HG02623 (cell line): ENCODE results near the gene KBTBD12.
"Not testable (repeated sequence)": the region's sequence is repeated elsewhere in the genome, so short reads cannot be mapped to it uniquely, and the experiment has no call there.

ENCODE experiments used
- ATAC-seq: cut with Tn5 transposase; IDR thresholded peaks from one replicate; pipeline ENCODE4 v1.9.1; 2021; ENCODE audit warnings: moderate library complexity; ENCODE audit not compliant: unreplicated experiment

Gene KBTBD12

DNA sequence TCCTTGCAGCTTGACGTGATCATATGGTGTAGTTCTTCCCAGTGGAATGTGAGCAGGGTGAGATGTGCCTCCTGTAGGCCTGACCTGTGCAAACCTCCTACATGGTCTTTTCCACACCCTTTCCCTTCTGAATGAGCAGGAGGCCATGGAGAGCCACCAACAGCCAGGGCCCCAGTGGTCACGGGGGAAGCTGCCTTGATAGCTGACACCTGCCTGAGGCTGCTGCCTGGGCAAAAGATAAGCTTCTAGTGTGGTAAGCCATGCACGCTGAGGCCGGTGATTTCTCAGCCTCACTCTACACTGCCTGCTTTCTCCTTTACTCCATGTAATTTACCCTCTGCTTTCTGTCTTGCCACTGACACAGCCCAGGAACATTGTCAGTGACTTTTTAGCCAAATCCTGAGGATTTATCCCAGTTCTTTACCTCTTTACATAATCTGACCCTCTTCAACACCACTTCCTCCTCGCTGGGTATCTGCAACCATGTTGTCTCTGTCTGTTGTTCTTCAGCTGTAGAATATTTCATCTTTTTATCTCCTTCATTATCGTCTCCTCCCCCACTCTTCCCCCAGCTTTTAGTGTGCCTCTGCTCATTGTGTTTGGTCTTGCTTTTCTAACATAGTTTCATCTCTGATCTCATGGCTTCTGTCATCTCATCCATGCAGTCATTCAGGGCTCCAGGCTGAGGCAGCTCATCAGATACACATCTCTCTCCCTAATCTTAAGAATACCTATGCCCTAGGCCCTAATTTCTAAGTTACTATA is 11.2 kb upstream of the KBTBD12 start:
- no peak for ATAC-seq

DNA sequence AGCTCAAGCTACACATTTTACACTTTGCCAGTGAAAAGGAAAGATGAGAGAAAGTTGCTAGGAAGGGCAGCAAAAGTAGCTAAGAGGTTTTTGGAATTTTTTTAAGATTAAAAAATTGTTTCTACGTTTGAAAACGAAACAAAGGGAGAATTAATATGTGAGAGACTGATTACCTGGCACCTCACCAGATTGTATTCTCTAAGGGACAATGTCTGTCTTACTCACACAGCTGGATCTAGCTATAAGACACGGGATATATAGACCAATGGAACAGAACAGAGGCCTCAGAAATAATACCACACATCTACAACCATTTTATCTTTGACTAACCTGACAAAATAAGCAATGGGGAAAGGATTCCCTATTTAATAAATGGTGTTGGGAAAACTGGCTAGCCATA is 9.5 kb upstream of the KBTBD12 start:
- ATAC-seq, result no peak

DNA sequence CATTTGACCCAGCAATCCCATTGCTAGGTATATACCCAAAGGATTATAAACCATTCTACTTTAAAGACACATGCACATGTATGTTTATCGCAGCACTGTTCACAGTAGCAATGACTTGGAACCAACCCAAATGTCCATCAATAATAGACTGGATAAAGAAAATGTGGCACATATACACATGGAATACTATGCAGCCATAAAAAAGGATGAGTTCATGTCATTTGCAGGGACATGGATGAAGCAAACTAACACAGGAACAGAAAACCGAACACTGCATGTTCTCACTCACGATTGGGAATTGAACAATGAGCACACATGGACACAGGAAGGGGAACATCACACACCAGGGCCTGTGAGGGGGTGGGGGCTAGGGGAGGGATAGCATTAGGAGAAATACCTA is 8.4 kb upstream of the KBTBD12 start:
- ATAC-seq, result not testable (repeated sequence)

DNA sequence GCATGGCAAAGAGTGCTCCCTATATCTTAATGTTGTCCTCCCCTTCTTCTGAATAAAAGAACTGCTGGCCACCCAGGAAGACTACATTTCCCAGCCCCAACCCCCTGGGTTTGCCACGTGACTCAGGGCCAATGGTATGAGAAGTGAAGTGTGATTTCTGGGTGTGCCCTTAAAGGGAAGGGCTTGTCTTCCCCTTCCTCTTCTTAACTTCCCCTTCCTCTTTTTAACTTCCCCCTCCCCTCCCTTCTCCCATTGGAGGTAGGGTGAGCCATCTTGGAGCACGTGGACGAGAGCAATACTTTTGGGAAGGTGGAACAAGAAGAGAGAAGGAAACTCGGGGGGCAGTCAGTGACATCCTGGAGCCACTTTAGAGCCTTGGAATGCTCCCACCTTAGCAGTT is 6.8 kb upstream of the KBTBD12 start:
- ATAC-seq, result no peak

DNA sequence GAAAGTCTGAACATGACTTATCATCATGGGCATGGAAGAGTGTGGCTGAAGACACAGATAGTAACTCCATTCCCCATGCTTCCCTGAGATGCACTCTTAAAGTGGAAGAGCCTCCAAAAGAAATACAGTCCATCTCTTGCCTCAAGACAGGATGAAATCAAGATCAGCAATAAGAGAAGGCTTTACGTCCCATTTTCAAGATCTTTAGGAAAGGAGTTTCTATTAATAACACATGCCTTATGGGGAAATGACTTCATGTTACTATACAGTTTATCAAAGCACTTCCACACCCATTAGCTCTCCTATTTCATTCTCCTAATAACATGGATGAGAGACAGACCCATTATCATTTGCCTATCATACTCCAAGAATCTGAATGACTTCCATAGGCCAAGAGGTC is 6.1 kb upstream of the KBTBD12 start:
- ATAC-seq, result no peak

DNA sequence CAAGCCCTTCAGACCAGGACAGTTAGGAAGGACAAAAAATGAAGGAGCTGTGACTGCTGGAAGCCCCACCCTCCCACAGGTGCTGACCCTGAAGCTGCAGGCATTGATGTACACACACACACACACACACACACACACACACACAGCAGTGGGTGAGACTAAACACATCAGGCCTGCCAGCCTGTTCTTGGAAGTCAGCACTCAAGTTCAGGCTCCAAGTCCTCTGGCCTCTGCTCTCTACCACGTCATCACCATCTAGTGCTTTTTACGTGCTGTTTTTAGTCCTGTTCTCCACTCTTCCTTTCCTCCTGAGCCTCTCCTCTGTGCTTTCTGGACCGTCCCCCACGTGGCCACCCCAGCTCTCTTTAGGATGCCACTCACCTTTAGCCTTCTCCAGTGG is 5.4 kb upstream of the KBTBD12 start:
- ATAC-seq, result no peak

DNA sequence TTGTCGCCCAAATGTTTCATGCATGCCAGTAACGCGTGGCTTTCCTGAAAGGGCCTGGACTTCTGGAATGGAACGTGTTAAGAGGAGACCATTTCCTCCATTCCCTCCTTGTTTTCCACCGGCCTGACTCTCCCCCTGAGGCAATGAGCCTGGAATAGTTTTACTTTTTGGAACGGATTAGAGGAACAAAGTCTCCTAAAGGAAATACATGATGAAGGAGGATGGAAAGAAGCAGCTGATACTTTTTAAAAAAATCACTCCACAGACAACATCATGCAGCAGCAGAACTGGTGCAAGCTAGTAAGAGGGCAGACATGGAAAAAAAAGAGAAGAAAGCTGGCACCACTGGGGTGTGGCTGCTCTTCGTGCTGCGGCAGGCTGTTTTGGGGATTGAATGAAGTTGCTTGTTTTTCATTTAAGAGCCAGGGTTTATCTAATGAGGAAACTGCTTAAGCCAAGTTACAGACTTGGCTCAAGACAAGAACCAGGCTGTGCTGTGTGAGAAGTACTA is 3.6 kb upstream of the KBTBD12 start:
- no peak for ATAC-seq

DNA sequence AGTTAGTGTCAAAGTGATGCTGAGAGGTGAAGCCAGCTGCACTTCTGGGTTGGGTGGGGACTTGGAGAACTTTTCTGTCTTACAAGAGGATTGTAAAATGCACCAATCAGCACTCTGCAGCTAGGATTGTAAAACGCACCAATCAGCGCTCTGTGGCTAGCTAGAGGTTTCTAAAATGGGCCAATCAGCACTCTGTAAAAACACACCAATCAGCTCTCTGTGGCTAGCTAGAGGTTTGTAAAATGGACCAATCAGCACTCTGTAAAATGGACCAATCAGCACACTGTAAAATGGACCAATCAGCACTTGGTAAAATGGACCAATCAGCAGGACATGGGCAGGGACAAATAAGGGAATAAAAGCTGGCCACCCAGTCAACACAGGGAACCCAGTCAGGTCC is 1.2 kb upstream of the KBTBD12 start:
- not testable (repeated sequence) for ATAC-seq

DNA sequence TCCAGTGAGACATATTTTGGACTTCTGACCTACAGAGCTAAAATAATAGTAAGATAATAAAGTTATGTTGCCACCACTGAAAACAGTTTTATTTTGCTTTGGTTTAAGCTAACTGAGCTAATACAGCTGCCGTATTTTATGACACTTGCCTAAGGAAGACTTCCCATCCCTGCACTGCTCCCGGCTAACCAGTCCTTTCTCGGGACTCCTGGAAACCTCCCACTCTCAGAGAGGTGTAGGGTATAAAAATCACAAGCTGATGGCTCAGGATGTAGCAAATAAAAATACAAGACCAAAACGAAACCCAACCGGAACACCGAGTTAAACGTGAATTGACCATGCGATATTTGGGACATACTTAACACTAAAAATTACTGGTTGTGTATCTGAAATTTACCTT is 448 bp upstream of the KBTBD12 start:
- ATAC-seq, result no peak

DNA sequence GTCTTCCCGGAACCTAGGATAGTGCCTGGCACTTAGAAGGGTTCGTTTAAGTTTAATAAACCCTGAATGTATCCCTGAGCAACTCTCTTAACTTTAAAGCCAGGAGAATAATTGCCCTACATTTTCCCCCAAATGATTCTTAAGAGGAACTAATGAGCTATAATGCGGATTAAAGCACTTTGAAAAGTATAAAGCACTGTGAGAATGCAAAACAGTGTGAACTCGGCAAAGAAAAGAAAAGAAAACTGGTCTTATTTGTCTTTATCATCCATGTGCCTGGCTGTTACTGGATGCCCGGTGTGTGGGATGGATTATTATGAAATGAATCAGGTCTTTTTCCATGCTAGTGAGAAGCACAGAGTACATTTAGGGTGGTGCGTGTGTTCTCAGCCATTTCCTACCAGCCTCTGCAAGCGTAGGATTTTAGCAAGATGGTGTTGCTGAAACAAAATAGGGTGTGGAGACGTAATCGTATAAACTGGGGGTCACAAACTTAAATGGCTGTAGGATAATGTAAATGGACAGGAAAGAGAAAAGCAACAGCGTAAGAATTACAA is 983 bp downstream of the KBTBD12 start:
- ATAC-seq, result no peak

DNA sequence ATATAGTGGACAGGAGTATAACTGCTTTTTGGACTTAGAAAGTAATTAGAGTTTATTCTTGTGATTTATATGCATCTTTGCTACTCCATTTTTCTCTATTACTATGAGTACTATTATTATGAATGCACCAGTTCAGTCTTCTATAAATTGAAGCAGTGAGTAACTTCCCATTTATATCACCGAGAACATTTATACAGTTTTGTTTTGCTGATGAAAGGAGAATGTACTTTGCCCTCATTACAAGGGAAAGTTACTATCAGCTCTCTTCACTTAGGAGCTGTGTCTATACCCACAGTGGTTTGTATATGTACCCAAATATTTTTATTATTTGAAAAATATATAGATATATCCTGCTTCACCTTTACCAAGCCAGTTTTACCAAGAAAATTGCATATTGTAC is 5.7 kb downstream of the KBTBD12 start:
- no peak for ATAC-seq

DNA sequence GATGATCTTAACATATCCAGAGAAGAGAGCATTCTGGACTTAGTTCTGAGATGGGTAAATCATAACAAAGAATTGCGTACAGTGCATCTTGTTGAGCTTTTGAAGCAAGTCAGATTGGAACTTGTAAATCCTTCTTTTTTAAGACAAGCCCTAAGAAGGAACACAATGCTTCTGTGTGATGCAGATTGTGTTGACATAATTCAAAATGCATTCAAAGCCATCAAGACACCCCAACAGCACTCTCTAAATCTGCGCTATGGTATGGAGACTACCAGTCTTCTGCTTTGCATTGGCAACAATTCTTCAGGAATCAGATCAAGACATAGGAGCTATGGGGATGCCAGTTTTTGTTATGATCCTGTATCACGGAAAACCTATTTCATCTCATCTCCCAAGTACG is 8.6 kb downstream of the KBTBD12 start:
- ATAC-seq, result no peak

DNA sequence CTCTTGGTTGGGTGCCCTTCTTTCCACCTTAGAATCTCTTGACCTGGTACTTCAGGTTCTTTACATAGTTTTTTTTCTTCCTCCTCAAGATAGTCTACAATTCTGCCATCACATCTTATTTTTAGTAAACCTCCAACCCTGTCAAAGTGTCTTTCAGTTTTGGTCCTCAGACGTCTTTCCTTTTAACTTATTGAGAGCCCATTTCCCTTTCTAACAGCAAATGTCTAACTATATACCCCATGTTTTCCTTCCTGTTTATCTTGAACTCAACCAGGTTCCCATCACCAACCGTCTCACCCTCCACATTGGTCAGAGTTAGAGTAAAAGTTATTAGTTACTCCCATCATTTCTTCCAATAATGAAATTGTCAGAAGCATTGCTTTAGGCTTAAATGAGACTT is 10.4 kb downstream of the KBTBD12 start:
- no peak for ATAC-seq

DNA sequence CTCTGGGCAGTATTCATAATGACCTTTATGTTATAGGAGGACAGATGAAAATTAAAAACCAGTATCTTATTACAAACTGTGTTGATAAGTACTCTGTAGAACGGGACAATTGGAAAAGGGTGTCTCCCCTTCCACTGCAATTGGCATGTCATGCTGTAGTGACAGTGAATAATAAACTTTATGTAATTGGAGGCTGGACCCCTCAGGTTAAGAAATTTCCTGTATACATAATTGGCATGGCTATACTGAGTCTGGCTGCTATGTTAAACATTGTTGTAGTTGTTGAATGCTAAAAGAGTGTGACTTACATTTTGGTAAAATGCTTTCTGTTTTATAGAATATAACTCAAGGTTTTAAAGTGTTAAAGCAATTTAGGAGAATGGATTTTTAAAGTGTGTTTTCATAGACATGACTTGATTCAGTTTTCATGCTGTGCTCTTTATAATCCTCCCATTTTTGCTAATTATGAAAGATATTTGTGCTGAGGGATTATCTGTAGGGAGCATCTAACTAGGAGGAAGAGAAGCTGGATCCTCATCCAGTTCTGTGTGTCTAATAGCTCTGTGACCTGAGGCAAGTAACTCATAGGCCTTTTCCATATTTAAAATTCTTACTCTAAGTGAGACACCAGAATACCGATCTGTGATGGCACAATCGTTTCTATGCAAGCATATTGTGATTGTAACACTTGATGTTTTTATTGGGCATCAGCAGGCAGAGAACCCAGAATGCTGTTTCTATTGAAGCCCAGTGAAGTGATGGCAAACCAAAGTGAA is 13.0 kb downstream of the KBTBD12 start:
- ATAC-seq, result no peak

DNA sequence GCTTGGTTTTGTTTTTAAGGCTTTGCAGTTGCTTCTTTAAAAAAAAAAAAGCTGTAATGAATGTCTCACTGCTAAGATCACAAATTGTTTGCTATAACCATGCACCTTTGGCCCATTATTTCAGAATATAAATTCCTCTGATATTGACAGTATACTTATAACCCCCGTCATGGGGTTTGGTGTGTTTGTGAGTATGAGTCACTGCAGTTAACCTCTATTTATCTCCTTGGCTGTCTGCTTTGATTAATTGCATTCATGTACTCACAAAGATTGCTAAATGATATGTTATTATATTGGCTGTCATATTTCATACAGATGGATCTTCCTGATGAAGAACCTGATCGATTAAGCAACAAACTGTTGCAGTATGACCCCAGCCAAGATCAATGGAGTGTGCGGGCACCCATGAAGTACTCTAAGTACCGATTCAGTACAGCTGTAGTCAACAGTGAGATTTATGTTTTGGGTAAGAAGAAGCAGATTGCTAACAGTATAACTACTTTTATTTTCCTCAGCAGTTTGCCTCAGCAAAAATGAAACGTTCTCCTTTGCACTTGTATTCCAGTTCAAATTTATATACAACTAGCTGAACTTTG is 14.9 kb downstream of the KBTBD12 start:
- ATAC-seq, result no peak

DNA sequence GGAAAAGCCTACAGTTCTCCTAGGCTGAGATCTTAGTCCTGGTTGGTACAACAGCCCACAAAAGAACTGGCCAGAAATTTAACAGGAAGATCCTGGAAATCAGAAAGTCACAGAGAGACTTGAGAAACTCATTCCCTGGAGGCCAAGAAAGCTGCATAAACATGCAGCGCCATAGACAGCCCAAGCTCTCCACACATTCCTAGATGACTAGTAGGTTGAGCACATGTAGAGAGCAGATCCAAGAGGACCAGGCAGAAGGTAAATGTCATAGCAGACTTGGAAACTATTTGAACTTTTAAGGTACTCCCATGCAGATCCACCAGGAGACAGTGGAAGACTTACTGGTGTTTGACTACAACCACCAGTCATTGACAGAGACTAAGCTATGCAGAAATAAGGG is 18.4 kb downstream of the KBTBD12 start:
- ATAC-seq, result no peak

DNA sequence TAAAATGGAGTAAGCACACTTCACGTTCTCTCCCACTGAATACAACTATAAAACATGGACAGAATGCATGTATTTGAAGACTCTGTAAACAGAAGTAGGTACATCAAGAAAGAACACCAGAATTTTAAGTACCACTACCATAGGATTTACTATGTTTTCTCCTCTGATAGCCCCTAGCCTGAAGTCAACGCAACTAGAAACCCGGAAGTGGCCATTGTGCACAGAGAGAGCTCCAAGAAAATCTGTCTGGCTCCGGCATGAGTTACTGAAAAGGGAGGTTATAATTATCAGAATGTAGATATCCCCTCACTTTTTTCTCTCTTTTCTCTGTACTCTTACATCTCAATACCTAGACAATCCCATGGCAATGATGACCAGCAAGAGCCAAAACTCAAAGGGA is 23.8 kb downstream of the KBTBD12 start:
- no peak for ATAC-seq

DNA sequence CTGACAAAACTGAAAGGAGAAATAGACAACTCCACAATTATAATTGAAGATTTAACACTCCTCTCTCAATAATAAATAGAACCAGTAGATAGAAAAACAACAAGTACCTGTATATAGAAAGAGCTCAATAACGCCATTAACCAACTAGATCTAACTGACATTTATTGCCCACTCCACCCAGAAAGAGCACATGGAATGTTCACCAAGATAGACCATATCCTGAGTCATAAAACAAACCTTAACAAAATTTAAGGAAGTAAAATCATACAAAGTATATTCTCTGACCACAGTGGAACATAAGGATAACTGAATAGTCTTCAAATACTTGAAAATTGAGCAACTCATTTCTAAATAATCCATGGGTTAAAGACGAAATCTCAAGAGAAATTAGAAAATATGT is 25.1 kb downstream of the KBTBD12 start:
- ATAC-seq, result no peak

DNA sequence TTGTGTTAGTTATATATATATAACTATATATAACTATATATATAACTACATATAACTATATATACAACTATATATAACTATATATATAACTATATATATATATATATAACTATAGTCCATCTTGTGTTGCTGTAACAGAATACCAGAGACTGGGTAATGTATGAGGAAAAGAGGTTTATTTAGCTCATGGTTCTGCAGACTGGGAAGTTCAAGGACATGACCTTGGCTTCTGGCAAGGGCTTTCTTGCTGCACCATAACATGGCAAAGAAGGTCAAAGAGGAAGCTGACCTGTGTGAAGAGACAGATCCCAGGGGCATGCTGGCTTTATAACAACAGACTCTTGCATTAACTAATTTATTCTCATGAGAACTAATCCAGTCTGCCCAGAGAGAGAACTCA is 27.6 kb downstream of the KBTBD12 start:
- no peak for ATAC-seq

DNA sequence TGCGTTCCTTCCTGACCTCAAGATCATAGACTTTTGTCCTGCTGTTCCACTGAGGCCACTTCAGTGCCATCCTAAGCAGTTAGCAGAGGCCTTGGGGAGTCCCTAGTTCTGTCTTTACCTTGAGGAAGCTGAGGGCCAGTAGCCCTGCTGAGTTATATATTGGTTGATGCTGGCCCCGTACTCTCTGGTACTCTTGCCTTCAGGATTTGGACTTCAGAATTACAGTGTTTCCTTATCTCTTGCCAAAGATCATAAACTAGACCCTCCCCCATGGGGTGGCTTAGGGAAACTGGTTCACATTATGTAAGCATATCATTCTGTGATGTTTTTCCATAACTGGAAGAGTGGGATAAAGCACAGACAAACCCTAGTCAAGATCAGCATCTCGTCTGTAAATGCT is 33.2 kb downstream of the KBTBD12 start:
- no peak for ATAC-seq

DNA sequence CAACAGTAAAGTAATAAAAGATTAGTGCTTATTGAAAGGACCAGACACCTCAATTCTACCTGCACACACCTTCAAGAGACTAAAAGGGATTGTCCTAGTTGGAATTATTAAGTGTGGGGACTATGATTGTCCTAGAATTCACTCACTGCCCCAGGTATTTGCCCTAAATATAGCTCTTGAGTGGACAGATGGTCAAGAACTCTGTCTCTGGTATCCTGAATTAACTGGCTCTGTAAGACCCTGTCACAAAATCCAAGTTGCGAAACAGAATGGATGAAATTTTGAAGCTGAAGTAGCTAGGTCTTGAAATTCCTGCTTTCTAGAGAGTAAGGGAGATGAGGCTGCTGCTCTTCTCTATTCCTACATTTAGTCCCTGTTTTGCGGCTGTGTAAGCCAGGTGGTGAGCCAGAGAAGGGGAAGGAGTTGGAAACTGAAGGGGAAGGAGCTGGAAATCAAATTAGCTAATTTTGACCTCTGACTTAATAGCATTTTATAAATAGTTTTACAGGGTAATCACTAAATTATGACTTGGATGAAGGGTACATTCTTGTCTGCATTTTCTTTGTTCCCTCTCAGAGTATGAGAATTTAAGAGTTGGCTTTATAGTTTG is 34.5 kb downstream of the KBTBD12 start:
- no peak for ATAC-seq
